GM19351 (cell line): ENCODE data around the gene GNLY.
"Not testable (repeated sequence)": the region's sequence is repeated elsewhere in the genome, so short reads cannot be mapped to it uniquely, and the experiment has no call there.

Experiments
- ATAC-seq: cut with Tn5 transposase; IDR thresholded peaks from one replicate; pipeline ENCODE4 v1.9.1; 2021; ENCODE audit warnings: mild to moderate bottlenecking, moderate library complexity; ENCODE audit not compliant: unreplicated experiment

Gene GNLY

DNA sequence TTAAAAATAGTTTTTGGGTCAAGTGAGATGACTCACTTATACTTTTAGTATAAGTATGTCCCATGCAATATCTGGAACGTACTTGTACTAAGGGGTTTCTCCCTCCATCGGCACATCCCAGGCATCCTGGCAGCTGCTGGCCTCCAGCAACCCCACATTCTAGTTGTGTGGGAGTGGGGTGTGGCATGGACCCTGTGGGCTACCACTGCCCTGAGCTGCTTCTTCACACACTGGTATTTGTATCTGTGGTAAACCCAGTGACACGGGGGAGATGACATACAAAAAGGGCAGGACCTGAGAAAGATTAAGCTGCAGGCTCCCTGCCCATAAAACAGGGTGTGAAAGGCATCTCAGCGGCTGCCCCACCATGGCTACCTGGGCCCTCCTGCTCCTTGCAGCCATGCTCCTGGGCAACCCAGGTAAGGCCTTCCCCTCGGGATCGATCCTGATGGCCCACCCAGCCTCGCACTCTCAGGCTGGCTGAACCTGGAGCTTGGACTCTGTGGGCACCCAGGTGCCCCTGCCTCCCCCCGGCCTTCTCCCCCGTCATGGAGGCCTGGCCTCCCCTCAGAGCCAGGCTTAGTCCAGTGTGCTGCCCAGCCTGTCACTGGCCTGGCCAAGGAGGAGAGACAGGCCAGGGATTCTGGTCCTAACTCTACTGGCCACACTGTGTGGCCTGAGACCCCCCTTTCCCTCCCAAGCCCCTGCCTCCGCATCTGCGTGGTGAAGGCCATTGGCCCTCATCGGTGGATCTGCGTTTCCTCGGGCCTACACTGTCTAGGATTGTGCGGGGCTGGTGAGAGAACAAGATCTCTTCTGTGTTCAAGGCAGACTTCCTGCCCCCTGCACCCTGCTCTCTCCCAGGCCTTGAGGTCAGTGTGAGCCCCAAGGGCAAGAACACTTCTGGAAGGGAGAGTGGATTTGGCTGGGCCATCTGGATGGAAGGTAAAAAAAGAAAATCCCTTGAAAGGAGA is at the start of gene GNLY:
TSS of gene GNLY (plus strand) at position 307 of the 974 bp plus-strand sequence. CDS start at position 368, 61 bp downstream.
- ATAC-seq = no peak

DNA sequence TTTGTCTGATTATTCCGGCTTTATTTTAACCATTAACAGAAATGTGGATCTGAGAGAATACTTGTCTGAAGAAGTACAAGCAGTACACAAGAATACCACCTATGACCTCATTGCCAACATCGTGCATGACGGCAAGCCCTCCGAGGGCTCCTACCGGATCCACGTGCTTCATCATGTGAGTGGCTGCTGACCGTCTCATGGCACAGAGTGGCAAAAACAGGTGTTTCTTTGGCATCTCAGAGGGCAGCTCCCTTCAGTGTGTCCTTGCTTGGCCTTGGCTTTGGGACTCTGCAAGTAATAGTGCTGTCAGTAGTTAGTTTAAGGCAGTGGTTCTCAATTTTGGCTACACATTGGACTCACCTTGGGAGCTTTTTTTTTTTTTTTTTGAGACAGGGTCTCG is 49.2 kb upstream of the GNLY start:
- ATAC-seq = no peak

DNA sequence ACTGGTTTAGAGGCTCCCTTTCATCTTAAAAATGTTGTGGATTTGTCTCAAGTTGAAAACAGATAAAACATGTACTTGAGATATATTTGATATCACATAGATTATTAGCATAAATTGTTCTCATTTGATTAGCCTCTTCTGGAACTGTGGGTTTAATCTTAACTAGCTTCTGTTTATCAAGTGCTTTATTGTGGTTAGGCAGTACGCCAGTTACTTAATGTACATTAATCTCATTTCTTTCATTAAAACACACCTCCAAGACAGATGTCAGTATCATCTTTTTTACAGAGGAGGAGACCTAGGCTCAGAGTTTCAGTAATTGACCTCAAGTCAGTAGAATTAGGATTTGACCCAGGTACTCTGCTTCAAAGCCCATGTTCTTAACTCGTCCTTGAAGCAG is 48.0 kb upstream of the GNLY start:
- ATAC-seq = no peak

DNA sequence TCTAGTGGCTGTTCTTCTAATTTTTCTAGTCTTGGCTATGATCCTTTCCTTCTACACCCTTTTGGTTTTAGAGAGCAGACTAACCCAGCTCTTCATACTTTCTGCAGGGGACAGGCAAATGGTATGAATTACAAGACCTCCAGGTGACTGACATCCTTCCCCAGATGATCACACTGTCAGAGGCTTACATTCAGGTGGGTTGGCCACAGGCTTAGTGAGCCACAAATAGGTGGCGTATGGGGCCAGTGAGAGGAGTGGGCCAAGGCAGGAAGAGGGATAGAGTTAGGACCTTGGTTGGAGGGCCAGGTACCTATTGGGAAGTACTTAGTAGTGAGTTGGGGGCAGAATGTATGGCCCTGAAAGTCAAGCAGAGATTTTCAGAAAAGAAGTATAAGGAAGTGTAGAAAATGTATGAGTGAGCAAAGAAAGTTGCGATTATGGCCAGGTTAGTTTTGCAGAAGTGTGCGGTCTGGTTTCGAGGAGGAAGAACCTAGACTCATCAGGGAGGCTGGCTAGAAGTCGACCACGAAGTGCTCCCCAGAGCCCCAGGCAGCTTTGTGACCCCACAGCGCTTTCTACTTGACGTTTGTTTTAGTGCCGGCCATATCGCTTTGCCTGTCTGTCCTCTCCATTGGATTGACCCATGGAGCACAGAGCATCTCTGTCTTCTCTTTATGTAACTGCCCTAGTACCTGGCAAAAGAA is 46.2 kb upstream of the GNLY start:
- ATAC-seq = peak; percentile 85

DNA sequence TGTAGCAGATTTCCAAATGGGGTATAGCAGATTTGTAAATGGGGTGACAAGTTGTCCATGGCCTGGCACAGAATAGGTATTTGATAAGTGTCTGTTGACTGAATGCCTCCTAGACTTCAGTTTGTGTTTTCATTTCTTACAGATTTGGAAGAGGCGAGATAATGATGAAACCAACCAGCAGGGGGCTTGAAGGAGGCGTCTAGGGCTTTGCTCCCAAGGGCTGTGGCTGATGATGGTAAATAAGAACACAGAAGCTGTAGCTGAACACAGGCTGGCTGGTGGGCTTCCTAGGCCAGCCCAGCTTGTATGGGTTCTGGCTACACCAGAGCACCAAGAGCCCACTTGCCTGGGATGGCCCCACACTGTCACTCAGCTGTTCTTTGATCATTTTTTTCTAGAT is 45.5 kb upstream of the GNLY start:
- ATAC-seq = no peak

DNA sequence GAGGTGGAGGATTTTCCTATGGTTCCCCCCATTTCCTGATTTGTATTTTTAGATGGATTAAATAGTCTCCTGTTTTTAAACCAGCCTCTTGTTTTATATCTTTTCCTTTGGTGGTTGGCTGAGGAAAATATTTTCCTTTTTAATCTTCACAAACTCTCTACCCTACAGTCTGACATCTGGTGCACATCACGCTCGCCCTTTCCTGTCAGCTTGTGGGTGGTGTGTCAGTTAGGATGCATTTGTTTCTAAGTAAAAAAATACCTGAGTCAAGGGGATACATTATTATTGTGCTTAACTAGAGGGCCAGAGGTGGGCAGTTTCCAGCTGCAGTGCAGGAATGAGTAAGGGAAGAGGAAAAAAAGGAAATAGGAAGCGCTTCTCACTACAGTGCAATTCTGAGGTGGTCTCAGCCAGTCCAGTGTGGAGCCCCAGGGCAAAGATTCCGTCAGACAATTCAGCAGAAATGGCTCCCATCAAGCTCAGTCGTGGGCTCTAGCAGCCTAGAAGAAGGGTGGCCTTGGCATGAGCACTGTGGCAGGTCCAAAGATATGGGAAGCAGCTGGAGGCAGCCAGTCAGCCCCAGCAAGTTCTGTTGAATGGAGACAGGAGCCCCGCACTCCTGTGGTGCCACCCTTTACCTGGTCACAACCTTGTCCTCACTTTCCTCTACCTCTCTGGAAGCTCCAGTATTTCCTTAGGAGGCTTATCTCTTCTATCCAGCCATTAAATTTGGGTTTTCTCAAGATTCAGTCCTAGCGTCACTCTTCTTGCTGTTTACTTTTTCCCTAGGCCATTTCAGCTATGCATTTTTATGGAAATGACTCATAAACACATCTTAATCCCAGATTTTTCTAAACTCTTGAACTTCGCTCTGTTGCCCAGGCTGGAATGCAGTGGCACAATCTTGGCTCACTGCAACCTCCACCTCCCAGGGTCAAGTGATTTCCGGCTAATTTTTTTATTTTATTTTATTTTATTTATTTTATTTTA is 44.7 kb upstream of the GNLY start:
- ATAC-seq = no peak

DNA sequence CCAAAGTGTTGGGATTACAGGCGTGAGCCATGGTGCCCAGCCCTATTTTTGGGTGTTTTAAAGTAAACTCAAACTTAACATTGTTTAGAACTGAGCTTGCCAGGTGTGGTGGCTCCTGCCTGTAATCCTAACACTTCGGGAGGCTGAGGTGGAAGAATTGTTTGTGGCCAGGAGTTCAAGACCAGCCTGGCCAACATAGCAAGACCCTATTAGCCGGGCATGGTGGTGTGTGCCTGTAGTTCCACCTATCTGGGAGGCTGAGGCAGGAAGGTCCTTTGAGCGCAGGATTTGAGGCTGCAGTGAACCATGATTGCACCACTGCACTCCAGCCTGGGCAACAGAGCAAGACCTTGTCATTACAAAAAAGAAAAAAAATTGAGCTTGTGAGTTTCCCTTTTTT is 43.7 kb upstream of the GNLY start:
- ATAC-seq = no peak

DNA sequence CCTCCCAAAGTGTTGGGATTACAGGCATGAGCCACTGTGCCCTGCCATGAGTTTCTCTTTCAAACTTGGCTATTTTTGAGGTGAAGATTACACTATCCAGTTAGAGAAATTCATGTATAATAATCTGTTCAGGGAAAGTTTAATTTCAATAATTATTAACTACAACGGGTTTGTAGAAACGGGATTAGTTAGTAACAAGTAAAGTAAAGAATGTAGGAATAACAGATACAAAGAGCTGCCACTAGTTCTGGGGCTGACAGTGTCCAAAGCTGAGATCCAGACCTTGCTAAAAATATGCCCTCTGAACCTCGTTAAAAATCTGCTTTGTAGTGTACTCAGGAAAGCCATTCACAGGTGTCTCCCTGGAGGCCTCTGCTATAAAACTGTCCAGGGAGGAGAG is 43.1 kb upstream of the GNLY start:
- no peak for ATAC-seq

DNA sequence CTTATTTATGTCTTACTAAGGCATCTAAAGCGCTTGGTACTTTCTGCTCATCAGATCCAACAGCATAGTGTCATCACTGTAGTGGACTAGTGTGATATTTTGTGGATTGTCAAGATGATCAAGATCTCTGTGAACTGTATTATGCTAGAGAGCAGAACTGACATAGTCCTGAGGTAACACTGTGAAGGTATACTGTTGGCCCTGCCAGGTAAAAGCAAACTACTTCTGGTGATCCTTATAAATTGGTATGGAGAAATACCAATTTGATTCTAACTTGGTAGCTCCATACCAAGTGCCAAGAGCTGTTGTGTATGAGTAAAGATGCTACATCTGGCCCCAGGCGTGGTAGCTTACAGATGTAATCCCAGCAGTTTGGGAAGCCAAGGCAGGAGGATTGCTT is 42.1 kb upstream of the GNLY start:
- no peak for ATAC-seq

DNA sequence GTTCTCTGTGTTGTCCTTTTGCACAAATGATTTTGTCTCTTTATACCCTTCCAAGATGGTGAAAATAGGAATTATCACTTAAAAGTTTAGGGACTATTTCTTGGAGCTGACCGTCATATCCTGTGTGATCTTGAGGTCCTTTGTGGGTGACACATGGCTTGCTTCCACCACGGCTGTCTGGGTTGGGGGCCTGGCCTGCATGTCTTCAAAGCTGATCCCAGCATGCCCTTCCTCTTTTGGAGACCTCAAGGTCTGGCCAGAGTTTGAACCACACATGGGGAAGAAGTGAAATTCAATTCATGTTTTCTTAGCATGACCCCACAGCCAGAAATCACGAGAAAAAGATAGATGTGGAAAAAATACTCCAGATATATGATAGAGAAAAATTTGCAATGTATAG is 40.2 kb upstream of the GNLY start:
- ATAC-seq = no peak

DNA sequence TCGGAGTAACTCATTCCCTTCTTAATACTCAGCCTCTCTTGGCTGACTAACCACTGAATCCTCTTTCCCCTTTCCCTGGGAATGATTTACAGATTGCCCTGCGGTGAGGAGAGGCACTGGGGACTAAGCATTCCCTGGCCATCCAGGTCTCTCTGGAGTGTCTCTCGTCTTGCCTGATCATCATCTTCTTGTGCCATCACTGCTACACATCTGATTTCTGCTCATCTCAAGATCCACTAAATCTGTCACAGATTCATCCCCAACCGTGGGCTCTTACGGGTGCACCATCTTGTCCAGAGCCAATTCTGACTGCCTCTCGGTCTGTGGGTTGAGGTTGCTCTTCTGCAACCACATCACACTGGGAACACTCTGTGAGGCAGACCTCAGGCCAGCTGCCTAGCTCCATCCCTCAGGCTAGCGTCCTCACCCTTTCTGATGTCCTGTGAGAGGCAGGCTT is 38.2 kb upstream of the GNLY start:
- ATAC-seq = no peak

DNA sequence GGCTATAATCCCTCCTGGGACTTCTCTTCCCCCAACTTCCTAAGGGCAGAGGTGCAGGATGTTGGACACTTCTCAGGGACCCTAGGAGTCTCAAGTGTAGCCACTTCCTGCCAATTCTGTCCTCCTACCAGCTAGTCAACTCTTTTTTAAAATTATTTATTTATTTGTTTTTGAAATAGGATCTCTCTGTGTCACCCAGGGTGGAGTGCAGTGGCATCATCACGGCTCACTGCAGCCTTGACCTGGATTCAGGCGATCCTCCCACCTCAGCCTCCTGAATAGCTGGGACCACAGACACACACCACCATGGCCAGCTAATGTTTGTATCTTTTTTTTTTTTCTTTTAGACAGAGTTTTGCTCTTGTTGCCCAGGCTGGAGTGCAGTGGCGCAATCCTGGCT is 37.7 kb upstream of the GNLY start:
- no peak for ATAC-seq

DNA sequence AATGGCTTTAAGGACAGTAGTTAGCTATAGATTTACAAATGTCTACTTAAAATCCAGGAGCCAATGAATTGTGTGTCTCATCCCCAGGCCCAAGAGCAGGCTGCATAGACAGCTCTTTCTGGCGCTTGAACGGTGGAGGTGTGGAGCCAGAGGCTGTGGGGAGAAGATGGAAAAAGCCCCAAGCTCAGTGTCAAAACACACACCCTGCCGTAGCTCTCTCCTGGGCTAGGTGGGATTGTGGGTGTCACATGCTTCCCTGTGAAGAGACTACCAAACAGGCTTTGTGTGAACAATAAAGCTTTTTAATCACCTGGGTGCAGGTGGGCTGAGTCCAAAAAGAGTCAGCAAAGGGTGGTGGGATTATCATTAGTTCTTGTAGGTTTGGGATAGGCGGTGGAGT is 36.8 kb upstream of the GNLY start:
- not testable (repeated sequence) for ATAC-seq

DNA sequence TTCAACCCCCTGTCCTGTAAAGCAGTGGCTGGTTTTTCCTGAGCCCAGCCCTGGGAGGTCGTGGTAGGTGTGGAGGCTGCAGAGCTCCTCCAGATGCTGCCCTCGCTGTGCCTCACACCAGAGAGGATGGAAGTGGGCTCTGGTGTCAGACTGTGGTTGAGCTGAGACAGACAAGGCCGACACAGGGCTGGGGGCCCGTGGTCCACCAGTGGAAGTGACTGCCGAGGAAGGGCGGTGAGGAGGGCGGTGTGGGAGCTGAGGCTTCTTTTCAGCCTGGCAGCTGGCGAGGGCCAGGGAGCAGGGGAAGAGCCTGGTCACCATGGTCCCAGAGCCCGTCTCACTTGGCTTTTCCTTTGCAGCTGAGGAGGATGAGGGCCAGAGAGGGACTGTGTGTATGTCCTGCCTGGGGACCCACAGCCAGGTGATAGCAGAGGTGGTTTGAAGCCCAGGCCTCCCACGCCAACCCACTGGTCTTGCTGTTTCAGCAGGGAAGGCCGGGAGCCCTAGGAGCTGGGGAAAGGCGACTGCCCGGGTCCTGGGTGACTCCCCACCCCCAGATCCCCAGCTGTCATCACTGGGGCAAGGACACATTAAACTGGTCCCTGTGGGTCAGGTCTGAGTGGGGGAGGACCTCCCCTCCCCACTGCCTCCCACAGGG is 34.7 kb upstream of the GNLY start:
- no peak for ATAC-seq

DNA sequence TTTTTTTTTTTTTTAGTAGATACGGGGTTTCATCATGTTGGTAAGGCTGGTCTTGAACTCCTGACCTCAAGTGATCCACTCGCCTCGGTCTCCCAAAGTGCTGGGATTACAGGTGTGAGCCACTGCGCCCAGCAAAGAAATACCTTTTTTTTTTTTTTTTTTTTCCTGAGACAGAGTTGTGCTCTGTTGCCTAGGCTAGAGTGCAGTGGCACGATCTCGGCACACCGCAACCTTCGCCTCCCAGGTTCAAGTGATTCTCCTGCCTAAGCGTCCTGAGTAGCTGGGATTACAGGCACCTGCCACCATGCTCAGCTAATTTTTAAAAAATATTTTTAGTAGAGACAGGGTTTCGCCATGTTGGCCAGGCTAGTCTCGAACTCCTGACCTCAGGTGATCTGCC is 33.9 kb upstream of the GNLY start:
- ATAC-seq = not testable (repeated sequence)

DNA sequence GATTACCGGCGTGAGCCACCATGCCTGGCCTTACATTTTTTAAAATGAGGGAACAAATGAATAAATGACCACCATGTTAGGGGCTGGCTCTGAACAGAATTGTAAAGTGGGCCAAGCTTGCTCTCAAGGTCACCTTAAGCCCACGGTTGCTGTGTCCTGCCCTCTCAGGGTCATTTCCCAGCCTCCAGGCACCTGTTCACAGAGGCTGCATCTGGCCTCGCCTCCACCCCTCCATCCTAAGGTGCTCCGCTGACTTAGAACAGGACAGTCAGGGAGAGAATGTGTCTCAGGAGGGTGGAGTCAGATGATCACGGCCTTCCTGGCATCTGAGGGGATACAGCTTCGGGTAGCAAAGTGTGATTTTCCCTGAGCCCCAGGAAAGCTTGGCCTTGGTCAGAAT is 33.4 kb upstream of the GNLY start:
- ATAC-seq = no peak

DNA sequence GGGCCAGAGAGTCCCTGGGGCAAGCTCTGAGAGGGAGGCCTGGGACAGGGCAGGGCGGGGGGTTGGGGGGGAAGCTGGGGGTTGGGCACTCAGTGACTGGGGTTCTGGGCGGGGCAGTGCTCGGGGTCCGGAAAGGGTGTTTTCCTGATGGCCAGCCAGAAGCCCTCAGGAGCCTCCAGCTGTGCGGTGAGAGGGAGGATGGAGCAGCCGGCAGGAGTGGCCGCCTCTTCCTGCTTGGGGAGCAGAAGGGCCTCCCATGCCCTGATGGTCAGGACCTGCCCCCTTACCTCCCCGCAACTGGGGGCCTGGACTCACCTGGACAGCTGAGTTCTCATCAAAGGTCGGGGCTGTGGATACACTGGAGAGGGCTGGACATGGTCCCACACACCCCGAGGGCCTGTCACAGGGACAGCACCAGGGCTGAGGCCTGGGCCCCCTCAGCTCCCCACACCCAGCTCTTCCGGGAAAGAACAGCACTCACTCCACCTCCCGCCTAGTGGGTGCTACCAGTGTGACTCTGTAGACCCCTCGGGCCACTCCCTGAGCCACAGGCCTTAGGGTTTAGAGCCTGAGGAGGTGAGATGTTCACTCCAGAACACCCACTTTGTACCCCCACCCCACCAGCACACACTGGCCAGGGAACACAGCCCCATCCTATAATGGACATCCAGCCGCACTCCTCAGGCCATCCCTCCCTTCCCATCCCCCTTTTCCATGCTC is 32.9 kb upstream of the GNLY start:
- no peak for ATAC-seq

DNA sequence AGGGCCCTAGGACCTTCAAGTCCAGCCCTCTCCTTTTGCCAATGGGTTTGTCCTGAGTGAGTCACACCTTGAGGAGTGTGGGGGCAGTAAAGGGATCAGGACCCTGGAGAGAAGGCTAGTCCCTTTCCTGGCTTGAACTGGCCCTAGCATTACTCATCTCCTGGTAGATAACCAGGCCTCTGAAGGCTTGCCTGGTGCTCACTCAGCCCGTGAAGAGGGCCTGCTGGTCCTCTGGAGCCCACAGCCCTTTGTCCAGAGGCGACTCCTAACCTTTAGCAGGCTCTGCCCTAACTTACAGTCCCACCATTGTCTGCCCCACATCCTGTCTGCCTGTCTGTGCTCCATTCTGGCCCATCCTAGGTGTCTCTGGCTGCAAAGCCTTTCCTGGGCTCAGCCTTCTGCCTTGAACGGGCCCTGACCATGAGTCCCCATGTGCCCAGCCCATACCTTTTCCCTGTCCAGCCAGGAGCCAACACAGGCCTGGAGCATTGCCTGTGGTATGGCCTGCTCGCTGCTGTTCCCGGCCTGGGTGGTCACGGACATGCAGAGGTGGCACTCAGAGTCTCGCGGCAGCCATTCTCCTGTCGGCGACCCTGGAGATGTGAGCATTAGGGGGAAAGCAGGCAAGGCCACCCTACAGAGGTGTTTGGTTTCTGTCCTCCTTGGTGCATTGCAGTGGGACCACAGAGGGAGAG is 31.1 kb upstream of the GNLY start:
- ATAC-seq = no peak
